Erythroblast (primary cell): ENCODE data around the gene ZBTB17.

ENCODE experiments used
- GATA1 ChIP-seq: IDR thresholded peaks from 2 replicates; pipeline ENCODE4 v1.6.1; 2011; ENCODE audit warnings: low read depth, mild to moderate bottlenecking, control low read depth, low read length, moderate library complexity
- POLR2A ChIP-seq: IDR thresholded peaks from 2 replicates; pipeline ENCODE4 v1.6.1; 2011; ENCODE audit warnings: mild to moderate bottlenecking, low read length

DNA sequence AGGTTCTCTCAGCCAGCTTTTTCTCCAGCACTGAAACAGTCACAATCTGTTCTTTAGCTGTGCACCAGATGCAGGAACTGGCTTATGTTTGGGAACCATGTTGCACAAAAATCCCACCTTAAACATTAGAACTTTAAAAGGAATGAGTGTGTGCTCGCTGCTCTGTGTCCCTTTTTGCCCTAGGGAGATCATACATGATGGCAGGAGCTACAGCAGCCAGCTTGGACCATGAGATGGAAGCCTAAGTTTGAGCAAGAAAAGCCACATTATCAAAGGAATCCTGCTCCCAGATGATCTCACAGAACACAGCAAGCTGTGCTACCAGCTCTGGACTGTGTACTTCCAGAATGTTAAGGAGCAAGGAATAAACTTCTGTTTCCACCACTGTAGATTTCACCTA, 3.5 kb downstream of the ZBTB17 start:
- no peak for TF ChIP-seq POLR2A
- TF ChIP-seq GATA1: no peak
